HG03175 (cell line): ENCODE measurements around the gene ALG14.

Experiments used
- ATAC-seq: cut with Tn5 transposase; IDR thresholded peaks from one replicate; pipeline ENCODE4 v1.9.1; 2021; ENCODE audit warnings: mild to moderate bottlenecking, moderate library complexity; ENCODE audit not compliant: unreplicated experiment

The ALG14 gene

GRCh38 chr1:94988356-94988755, 84.4 kb downstream of the ALG14 start:
- ATAC-seq = no peak

DNA sequence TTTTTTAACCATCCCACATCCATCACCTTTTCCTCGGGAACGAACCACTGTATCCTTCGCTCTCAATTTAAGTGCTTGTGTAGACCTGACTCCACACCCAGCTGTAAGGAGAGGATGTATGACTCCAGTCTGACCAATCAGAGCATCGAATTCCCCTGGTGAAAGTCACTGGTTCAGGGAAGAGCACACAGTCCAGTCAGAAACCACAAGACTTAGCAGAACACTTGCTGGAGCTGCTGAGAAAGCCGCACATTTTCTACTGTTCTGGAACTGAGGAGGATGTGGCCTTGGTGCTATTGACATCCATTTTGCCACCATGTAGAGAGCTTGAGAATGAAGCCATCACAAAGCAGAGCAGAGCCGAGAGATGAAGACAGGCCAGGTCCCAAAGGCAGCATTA, 86.0 kb downstream of the ALG14 start:
- ATAC-seq = no peak

DNA sequence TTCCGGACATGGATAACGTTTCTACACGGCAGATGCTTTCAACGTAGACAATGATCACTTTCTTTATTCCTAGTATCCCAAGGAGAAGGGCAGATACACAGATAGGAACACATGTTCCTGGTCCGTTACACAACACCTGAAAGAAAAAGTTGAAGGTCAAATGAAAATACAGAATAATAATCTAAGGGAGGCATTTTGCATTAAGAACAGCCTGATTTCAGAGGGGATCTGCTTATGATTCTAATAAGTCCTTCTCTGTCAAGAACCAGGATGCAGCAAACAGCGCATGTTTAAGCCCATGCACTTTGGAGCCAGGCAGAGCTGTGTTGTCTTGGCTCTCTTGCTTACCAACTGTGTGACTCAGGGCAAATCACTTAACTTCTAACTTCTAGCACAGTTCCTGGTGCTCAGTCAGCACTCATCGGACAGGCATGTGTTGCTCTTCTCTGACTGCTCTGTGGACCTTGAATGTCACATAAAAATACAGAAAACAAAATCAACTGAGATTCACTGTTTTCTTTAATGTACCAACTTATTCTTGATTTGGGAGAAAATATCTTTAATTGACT, 89.5 kb downstream of the ALG14 start:
- no peak for ATAC-seq

DNA sequence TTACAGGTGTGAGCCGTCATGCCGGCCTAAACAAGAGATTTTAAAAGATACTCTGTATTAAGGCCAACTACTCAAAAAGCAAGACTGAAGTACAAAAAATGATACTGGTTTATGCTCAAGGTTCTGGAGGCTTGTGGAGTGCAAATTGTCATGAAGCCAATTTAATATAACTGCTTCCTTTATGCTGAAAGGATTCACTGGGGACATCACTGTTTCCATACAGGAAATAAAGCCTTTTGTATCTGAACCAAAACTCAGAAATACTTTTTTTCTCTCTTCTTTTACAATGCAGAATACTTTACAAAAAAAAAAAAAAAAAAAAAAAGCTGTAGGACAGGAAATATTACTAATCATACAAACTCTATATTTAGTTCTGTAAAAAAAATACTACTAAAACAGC, 90.4 kb downstream of the ALG14 start:
- ATAC-seq = no peak

DNA sequence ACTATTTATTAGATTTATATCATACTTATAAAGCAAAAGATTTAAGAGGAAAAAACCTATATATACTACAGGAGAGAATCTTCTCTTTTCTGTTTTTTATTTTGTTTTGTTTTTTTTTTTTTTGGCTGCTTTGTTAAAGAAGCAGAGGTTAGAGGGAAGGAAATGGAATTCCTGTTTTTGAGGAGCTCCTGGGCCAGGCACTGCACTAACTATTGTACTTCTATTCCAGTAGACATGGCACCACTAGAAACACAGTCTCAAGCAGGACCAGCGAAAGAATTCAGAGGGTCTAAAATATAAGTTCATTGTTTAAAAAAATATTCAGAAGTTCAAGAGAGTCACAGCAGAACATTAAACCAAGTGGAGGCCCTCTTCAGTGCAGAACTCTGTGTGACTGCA, 91.2 kb downstream of the ALG14 start:
- no peak for ATAC-seq

- no peak for ATAC-seq
These were observed 91.9 kb downstream of the ALG14 start for GRCh38 chr1:94980582-94981574.

DNA sequence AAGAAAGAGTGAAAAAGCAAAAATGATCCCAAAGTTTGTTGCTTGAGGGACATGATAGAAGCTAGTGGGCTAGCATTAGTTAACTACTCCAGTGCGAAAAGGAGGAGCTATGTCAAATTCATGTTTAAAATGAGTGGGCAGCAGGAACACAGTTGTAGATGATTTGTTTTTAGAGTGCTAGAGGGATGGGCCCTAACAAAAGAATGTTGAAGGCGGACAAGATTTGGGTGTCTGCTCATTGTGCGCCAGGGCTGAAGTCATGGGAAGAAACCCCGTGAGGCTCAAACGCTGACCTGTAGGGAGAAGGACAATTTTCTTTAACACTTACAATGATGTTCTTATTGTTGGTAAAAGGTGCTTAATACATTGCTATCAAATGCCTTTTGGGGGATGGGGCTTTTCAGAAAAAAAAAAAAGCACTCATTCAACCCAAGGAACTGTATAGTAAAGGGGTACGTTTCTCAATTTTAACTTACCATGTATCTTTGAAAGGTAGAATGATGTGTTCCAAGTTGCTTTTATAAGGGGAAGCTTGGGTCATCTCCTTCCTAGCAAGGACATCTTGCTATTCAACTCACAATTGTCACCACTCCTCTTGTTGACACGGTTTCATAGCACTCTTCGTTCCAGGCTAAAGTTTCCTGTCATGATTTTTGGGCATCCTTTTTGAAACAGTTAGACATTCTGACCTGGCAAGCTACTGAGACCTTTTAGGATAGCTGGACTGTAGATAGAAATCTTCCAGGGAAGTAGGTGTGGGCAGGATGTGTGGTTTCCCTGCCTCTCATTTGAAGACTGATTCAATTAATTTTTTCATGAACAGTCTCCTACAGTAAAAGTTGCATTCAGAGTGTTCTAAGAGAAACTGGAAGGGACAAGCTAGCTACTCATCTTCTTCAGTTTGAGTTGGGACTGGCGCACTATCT, 92.8 kb downstream of the ALG14 start:
- no peak for ATAC-seq

- ATAC-seq = no peak
These were observed 93.6 kb downstream of the ALG14 start for GRCh38 chr1:94979131-94979530.

- no peak for ATAC-seq
These were observed 94.3 kb downstream of the ALG14 start for GRCh38 chr1:94978401-94978800.

DNA sequence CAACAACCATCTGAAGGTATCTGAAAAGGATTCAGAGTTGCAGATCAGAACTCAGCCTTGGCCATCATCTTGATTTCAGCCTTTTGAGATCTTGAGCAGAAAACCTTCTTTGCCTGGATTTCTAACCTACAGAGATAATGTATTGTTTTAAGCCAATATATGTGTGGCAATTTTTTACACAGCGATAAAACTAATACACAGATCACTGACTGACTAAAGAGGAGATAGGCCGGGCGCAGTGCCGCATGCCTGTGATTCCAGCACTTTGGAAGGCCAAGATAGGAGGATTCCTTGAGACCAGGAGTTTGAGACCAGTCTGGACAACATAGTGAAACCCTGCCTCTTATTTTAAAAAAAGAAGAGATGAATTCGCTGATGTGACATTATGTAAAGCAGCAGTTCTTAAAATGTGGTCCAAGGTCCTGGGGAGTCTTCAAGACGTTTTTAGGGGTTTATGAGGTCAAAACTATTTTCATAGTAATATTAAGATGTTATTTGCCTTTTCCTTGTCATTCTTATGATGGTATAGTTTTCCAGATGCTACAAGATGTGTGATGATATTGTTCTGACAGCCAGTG, 95.7 kb downstream of the ALG14 start:
- no peak for ATAC-seq

- ATAC-seq = no peak
These were observed 97.9 kb downstream of the ALG14 start for GRCh38 chr1:94974824-94975223.

GRCh38 chr1:94974241-94974640, 98.5 kb downstream of the ALG14 start:
- no peak for ATAC-seq

GRCh38 chr1:94973309-94973922, 99.3 kb downstream of the ALG14 start:
- ATAC-seq = no peak

- ATAC-seq = no peak
These were observed 101.2 kb downstream of the ALG14 start for GRCh38 chr1:94971491-94971924.

GRCh38 chr1:94970783-94971182, 102.0 kb downstream of the ALG14 start:
- no peak for ATAC-seq

- ATAC-seq = no peak
These were observed 103.6 kb downstream of the ALG14 start for GRCh38 chr1:94969137-94969536.

GRCh38 chr1:94966033-94966432, 106.7 kb downstream of the ALG14 start:
- no peak for ATAC-seq

DNA sequence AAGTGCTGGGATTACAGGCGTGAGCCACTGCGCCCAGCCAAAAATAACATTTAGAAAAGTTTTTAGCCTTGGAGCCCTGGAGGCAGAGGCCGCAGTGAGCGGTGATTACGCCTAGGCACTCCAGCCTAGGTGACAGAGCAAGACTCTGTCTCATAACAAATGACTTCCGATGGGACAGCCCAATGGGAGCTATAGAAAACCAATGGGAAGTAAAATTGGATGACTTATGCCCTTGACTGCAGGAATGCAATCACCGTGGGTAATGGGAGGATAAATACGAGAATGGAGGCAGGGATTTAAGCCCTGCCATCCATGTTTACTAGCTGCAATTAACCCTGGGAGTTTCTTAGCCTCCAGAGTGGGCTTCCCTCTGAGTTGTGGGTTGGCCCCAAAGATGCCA, 108.9 kb downstream of the ALG14 start:
- ATAC-seq = no peak

DNA sequence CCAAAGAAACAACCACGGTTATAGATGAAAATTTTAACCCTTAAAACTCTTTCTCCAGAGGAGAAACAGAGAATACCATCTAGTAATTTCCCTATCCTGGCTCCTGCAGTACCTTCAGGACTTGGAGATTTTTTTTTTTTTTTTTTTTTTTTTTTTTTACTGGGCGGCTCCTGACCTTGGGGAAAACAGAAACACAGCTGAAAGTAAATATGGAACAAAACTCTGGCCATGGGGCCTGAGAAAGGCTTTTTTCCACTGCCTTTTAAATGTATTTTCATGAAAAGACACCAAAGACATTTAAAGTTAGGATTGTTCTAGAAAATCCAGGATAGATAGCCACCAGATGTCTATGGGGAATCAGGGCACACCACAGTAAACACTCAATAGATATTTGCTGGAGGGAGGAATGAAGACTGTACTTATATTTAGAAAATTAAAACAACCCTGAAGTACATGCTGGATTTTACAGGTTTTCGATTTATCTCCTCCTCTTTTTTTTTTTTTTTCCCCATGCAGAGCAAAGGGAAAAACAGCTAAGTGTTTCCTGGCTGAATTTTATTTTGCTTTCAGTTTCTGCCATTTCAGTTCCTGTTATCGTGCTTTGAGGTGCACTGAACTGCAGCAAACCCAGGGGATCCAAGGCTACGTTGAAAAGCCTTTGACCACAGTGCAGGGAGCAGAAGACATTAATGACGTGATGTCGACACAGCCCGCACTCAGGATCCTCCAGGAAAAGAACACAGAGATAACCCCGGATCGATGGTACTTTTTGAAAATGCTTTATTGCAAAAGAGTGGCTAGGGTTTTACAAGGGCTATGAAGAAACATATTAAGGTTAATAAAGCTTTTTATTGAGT, 110.1 kb downstream of the ALG14 start:
- peak; percentile 94 for ATAC-seq
